Suprapubic skin (tissue), 4 donors: ENCODE measurements around the gene SHROOM4.

Source experiments
- CTCF ChIP-seq, 2 donors: fragments of 200-600 bp in 1 of 2; fragments of 450-650 bp in 1 of 2; sonication (generic) in 1 of 2; IDR thresholded peaks; one replicate each; pipeline ENCODE4 v1.5.1; 2016 to 2019; ENCODE audit warnings: antibody characterized with exemption in 2 of 2, mild to moderate bottlenecking in 1 of 2, moderate library complexity in 1 of 2
- POLR2A ChIP-seq, 2 donors: fragments of 450-650 bp; IDR thresholded peaks; one replicate each; pipeline ENCODE4 v1.6.1; 2017; ENCODE audit warnings: antibody characterized with exemption in 2 of 2, mild to moderate bottlenecking in 2 of 2, moderate library complexity in 2 of 2
- POLR2AphosphoS5 ChIP-seq, 3 donors: sonication (generic); formaldehyde crosslinking; IDR thresholded peaks; one replicate each; pipeline ENCODE4 v1.6.1; 2017; ENCODE audit warnings: antibody characterized with exemption in 3 of 3

GRCh38 chrX:50853399-50853798 lies 39.4 kb upstream of the SHROOM4 start:
- no peak for TF ChIP-seq CTCF (IDR thresholded peaks at IDR 0.05)
- no peak for TF ChIP-seq POLR2A (IDR thresholded peaks at IDR 0.05)
- no peak for TF ChIP-seq POLR2AphosphoS5 (IDR thresholded peaks at IDR 0.05)
